Stomach (tissue), 4 donors: Measurements from ENCODE around the gene CNTFR.

Source experiments
- CTCF ChIP-seq, 7 experiments: fragments of 450-650 bp in 4 of 7; fragments of 200-600 bp in 3 of 7; sonication (generic) in 3 of 7; IDR thresholded peaks; one replicate each; pipeline ENCODE4 v1.5.1; 2016 to 2019; ENCODE audit warnings: antibody characterized with exemption in 7 of 7, control low read depth in 2 of 7, mild to moderate bottlenecking in 1 of 7
- EP300 ChIP-seq: sonication (generic); formaldehyde crosslinking; IDR thresholded peaks from one replicate; pipeline ENCODE4 v1.6.1; 2017; ENCODE audit warnings: antibody characterized with exemption
- POLR2A ChIP-seq, 4 donors: fragments of 450-650 bp; IDR thresholded peaks; one replicate each; pipeline ENCODE4 v1.6.1; 2016; ENCODE audit warnings: antibody characterized with exemption in 4 of 4, control low read depth in 2 of 4, mild to moderate bottlenecking in 1 of 4, moderate library complexity in 1 of 4
- POLR2AphosphoS5 ChIP-seq, 3 donors: sonication (generic); formaldehyde crosslinking; IDR thresholded peaks; one replicate each; pipeline ENCODE4 v1.6.1; 2016; ENCODE audit warnings: antibody characterized with exemption in 3 of 3

- no peak for TF ChIP-seq CTCF (IDR thresholded peaks at IDR 0.05)
- no peak for TF ChIP-seq EP300
- no peak for TF ChIP-seq POLR2AphosphoS5 (IDR thresholded peaks at IDR 0.05)
- TF ChIP-seq POLR2A (IDR thresholded peaks at IDR 0.05), result no peak
Measured at GRCh38 chr9:34574571-34574970, 15.0 kb downstream of the CNTFR start.
